ES-I3 (cell line): ENCODE measurements around the gene COL23A1.

Source experiments
- H3K36me3 ChIP-seq: 2 replicates; pipeline ENCODE4 v1.6.1; 2013; ENCODE audit warnings: mild to moderate bottlenecking, low read length, control low read depth, moderate library complexity; ENCODE audit not compliant: insufficient read depth
- H3K4me1 ChIP-seq: 2 replicates; pipeline ENCODE4 v1.6.1; 2013; ENCODE audit warnings: mild to moderate bottlenecking, control low read depth, low read length; ENCODE audit not compliant: insufficient read depth
- H3K9ac ChIP-seq: 2 replicates; pipeline ENCODE4 v1.6.1; 2013; ENCODE audit warnings: low read depth, mild to moderate bottlenecking, low read length, moderate library complexity
- H3K9me3 ChIP-seq: 2 replicates; pipeline ENCODE4 v1.6.1; 2013; ENCODE audit warnings: mild to moderate bottlenecking, low read length, moderate library complexity; ENCODE audit not compliant: control insufficient read depth, insufficient read depth

Gene COL23A1

DNA sequence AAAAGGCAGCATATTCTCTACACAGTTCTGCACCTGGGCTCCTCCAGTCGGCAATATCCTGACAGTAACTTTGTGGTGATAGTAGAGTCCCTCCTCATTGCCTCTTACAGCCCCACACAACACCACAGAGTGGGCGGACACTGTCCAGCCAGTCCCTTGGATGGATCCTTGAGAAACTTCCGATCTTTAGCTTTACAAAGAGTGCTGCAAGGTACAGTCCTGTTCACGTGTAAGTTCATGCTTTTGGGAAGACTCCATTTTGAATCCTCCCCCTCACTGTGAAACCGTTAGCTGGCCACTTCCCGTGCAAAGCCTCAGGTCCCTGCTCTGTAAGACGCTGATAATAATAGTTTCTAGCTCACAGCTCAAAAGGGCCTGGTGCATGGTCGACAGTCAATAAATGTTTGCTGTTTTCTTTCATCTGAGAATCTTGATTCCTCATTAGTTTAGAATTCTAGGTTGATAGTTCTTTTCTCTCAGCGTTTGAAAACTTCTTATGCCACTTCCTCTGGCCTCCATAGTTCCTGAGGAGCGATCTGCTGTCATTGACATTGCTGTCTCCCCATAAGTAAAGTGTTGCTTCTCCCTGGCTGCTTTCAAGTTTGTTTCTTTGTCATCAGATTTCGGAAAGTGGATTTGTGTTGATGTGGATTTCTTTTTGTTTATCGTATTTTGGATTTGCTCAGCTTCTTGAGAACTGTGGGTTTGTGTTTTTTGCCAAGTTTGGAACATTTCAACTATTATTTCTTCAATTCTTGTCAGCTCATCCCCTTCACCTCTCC, 82.9 kb downstream of the COL23A1 start:
- H3K4me1 ChIP-seq: peaks cover 3% of the 10 kb centered on the region; the same call in 1 of the 2 replicates
- H3K9me3 ChIP-seq: peaks cover 5% of the 10 kb centered on the region; the same call in 1 of the 2 replicates
- no peak overlapping the region for H3K9ac ChIP-seq

DNA sequence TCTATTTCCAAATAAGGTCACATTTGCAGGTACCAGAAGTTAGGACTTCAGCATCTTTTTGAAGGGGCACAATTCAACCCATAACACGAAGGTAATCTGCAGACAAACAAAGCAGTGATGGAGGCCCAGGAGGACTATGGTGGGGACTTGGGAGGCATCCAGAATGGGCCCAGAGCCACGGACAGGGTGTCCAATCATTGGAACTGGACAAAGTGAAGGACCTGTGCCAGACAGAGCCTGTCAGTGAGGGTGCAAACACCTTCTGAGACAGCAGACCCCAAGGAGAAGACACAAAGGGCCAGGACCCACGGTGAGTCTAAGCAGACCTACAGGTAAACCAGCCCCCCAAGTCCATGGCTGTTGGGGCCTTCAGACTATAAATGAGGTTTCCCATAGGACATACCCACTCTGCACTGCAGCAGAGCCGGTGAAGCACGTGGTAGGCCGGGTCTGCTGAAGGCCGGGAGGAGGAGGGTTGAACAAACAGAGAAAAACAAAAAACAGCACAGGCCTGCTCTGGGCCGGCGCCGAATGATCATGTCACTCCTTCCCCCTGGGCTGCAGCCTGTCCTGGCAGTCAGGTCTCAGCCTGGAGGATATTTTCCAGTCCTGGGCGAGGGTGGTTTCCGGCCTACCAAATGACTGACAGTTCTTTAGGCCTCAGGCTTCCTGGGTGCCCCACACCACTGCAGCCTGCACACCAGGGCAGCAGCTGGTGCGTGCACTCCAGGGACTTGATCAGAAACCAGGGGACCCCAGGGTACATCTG, 84.4 kb downstream of the COL23A1 start:
- H3K36me3 ChIP-seq: no peaks in the 10 kb centered on the region
- H3K4me1 ChIP-seq: peaks cover 3% of the 10 kb centered on the region; the same call in 1 of the 2 replicates
- no peak overlapping the region for H3K9ac ChIP-seq
- peaks cover 5% of the 10 kb centered on the region; the same call in 1 of the 2 replicates for H3K9me3 ChIP-seq

More for the DNA sequence above, 82.9 kb downstream of the COL23A1 start:
- no peaks in the 10 kb centered on the region for H3K36me3 ChIP-seq

DNA sequence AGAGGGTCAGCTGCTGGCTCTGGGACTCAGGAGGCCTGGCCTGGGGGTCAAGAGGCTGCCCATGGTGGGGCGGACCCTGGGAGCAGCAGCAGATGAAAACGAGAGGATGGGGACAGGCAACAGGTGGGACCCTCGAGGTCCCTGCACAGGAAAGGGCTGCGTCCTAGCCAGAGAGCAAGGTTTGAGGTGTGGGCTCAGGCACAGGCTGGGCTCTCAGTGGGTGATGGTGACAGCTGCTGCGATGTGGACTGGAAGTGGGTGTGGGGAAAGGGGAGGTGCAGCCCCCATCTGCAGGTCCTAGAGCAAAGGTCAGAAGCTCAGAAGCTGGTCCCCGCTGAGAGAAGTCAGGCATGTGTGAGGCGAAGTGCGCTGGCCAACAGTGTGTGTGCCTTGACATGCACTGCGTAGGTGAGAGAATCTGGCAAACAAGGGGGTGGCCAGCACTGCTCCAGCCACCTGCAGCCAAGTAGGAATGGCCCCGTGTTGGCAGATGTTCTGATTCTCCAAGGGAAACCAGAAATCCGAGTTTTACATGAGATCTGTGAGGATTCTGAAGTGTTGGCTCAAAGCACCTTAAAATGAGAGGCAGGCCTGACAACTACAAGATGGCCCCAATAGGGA, 85.7 kb downstream of the COL23A1 start:
- Histone ChIP-seq H3K9ac (no peak overlapping the region), H3K9me3 (peaks cover 5% of the 10 kb centered on the region; the same call in 1 of the 2 replicates), H3K36me3 (no peaks in the 10 kb centered on the region), H3K4me1 (peaks cover 3% of the 10 kb centered on the region; the same call in 1 of the 2 replicates)

DNA sequence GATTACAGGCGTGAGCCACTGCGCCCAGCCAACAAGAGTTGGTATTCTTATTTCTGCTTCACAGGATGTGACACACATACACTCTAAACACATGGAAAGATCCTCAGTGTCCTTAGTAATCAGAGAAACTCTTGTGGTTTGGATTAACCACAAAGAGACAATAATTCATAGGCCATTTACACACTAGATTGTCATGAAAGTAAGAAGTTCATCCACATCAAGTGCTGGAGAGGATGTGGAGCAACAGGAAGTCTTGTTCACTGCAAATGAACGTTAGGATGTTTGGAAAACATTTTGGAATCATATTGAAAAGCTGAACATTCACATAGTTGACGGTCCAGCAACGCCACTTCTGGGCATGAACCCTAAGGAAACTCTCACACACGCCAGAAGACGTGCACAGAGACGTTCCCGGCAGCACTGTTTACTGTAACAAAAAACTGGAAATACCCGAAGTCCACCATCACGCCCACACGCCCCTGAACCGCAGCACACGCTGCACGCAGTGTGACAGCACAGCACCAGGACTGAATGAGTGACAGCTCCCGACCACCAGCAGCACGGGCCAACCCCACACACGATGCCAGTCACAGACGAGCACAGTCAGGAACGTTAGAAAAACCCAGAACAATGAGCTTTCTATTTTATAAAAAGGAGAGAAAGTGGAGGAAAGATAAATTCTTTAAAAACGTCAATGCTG, 87.6 kb downstream of the COL23A1 start:
- Histone ChIP-seq H3K9me3 (peaks cover 2% of the 10 kb centered on the region; the same call in 1 of the 2 replicates), H3K4me1 (peaks cover 3% of the 10 kb centered on the region; the same call in 1 of the 2 replicates), H3K36me3 (no peaks in the 10 kb centered on the region), H3K9ac (no peak overlapping the region)

DNA sequence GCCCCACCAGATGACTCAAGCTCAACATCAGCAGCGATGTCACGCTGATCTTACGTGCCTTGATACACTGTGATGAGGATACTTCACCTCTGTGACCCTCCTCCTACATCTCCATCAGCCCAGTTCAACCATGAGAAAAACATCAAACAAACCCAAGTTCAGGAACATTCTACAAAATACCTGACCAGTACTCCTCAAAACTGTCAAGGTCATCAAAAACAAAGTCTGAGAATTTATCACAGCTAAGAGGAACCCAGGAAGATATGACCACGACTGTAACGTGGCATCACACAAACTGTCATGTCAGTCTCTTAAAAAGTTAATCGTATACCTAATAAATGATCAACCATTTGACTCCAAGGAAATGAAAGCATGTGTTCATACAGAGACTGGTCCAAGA, 90.8 kb downstream of the COL23A1 start:
- Histone ChIP-seq H3K9me3 (0 out of 2 replicates have a peak, but pooled peaks cover 3% of the 10 kb centered on the region), H3K9ac (no peak overlapping the region), H3K36me3 (no peaks in the 10 kb centered on the region), H3K4me1 (no peaks in the 10 kb centered on the region)

DNA sequence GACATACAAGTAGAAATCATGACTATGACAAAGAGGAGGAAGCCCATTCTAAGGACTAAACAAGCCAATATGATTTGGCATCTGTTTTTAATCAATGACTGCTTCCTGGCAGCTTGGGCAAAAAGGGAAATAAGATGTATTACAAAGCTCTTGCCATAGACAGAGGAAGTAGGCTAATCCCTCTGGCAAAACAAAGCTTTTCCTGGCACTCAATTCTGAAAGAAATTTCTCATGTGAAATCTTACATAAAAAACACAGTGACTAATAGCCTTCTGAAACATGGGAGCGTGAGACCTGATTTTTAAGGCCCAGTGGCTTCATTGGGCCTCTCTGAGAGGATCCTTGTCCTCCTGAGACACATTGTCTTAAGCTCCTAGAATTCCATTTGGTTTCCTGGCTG, 93.6 kb downstream of the COL23A1 start:
- no peak overlapping the region for H3K9ac ChIP-seq
- no peaks in the 10 kb centered on the region for H3K36me3 ChIP-seq
- no peaks in the 10 kb centered on the region for H3K4me1 ChIP-seq
- H3K9me3 ChIP-seq: 0 out of 2 replicates have a peak, but pooled peaks cover 3% of the 10 kb centered on the region

DNA sequence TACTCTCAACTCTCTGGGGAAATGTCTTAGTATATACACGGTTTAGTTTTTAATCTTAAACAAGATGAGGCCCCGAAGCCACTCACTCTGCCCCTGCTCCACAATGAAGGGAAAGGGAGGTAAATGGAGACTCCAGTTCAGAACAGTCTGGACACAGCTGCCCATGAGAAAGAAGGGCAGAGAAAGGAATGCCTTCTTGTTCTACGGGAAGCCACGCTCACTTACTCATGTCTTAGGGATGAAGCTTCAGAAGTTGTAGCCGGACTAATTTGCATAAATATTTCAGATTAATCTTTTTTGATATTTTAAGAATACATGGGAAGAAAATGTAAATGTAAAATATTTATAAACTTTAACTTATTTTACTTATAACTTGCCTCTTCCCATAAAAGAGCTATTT, 94.0 kb downstream of the COL23A1 start:
- H3K36me3 ChIP-seq: no peaks in the 10 kb centered on the region
- 0 out of 2 replicates have a peak, but pooled peaks cover 3% of the 10 kb centered on the region for H3K9me3 ChIP-seq
- no peak overlapping the region for H3K9ac ChIP-seq
- no peaks in the 10 kb centered on the region for H3K4me1 ChIP-seq

DNA sequence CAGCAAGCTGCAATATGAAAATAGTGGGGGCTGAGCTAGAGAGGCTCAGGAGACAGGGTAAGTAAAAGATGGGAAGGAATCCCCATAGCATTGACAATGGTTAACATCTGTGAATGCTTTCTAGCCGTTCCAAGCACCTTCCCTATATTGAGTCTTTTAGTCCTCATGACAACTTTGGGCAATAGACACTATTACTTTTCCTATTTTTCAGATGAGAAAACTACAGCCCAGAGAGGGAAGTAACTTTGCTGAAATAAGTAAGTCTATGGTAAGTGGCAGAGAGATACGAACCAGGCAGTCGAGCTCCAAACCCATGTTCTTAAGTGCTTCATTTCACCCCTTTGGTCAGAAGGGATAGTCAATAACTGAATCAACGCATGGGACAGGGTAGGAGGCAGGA, 94.5 kb downstream of the COL23A1 start:
- Histone ChIP-seq H3K9ac (no peak overlapping the region), H3K36me3 (no peaks in the 10 kb centered on the region), H3K4me1 (no peaks in the 10 kb centered on the region), H3K9me3 (0 out of 2 replicates have a peak, but pooled peaks cover 3% of the 10 kb centered on the region)

DNA sequence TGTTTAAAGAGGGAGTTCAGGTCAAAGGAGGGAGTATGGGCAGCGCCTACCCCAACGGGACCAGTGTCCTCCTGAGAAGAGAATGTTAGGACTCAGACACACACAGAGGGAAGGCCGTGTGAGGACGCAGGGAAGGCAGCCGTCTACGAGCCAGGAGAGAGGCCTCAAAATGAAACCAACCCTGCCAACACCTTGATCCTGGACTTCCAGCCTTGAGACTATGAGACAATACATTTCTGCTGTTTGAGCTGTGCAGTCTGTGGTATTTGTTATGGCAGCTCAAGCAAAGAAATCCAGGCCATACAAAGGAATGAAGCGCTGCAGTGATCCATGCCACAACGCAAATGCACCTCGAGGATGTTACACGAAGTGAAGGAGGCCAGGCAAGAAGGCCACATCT, 97.9 kb downstream of the COL23A1 start:
- Histone ChIP-seq H3K9ac (no peak overlapping the region), H3K36me3 (no peaks in the 10 kb centered on the region), H3K9me3 (0 out of 2 replicates have a peak, but pooled peaks cover 2% of the 10 kb centered on the region), H3K4me1 (no peaks in the 10 kb centered on the region)

DNA sequence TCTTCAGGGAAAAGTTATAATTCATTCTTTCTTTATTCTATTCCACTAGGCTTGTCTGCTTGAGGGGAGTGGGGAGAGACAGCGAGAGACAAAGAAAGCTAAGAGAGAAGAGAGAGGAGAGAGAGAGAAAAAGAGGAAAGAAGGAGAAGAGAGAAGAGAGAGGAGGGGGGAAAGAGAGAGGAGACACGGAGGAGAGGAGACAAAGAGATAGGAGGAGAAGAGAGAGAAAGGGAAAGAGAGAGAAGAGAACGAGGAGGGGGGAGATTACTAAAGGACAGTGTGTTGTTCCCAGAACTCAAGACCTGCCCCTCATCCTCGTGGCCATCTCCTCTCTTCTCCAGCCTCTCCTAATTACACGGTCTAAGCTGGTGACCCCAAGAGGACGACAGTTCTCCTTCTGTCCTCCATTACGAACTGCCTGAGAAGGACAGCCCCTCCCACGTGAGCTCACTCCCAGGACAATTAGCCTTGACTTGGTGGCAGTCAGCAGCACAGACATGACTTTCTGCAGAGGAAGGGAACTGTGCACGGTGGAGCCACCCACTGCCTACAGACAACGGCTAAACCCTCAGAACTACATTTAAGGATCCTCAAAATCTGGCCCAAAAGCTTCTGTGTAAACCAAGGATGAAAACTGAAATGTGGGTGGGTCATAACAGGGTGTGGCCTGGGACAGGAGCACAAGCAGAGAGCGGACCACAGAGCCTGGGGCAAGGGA, 99.1 kb downstream of the COL23A1 start:
- H3K4me1 ChIP-seq: peaks cover 6% of the 10 kb centered on the region
- H3K9me3 ChIP-seq: no peaks in the 10 kb centered on the region
- H3K36me3 ChIP-seq: no peaks in the 10 kb centered on the region
- H3K9ac ChIP-seq: no peak overlapping the region

DNA sequence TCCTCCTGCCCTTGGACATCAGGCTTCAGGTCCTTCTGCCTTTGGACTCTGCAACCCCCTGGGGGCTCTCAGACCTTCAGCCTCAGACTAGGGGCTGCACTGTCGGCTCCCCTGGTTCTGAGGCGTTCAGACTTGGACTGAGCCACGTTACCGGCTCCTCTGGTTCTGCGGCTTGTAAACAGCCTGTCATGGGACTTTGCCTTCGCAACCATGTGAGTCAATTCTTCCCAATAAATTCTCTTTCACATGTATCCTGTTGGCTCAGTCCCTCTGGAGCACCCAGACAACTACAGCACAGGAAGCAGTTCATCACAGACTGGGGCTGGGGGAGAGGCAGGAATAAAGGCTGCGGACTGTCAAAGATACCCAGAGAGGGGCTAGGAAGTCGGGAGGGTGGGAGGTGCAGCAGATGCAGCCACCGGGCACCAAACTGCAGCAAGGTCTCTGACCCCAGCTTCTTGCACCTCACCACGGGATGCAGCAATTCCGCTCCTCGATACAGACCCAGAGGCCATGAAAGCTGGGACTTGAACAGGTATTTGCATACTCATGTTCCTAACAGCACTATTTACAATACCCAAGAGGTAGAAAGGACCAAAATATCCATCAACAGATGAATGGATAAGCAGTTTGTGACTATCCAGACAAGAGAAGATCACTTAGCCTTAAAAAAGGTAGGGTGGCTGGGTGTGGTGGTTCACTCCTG, 100.8 kb downstream of the COL23A1 start:
- Histone ChIP-seq H3K36me3 (no peaks in the 10 kb centered on the region), H3K9ac (no peak overlapping the region), H3K9me3 (no peaks in the 10 kb centered on the region)

DNA sequence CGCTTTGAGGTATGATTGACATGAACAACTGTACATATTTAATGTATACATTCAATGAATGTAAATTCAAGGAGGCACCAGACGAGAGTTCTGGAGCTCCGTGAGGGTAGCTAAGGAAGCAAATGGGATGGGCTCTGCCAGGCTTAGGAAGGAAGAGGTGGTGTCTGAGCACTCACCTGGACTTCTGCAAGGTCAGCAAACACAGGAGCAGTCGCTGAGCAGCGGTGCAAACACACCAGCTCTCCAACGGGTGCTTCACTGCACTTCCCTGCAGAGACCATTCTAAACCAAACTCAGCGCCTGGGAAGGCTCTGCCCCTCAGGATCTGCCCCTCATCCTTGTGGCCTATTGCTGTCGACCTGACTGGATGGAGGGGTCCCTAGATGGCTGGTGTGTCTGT, 101.5 kb downstream of the COL23A1 start:
- H3K4me1 ChIP-seq: peaks cover 10% of the 10 kb centered on the region
- no peaks in the 10 kb centered on the region for H3K36me3 ChIP-seq
- no peak overlapping the region for H3K9ac ChIP-seq
- H3K9me3 ChIP-seq: no peaks in the 10 kb centered on the region

More for the DNA sequence above, 100.8 kb downstream of the COL23A1 start:
- H3K4me1 ChIP-seq: peaks cover 10% of the 10 kb centered on the region
